Occipital lobe (tissue), 3 donors: ENCODE data around the gene AKIRIN2. TPM values are rescaled to one million over a fixed set of nuclear protein-coding genes. Genes with fewer than 3 reads are reported as not detected.

ENCODE experiments used
- DNase-seq: peaks from one replicate; lab custom pipeline; 2025; lab: John Stamatoyannopoulos, UW
- small RNA-seq: library from RNA; depleted of rRNA; stranded (forward); fragments of <200 nt; gene quantifications from one replicate; pipeline ENCODE3, GENCODE V24; 2014
- total RNA-seq: library from RNA; depleted of rRNA; stranded (reverse); fragments of >200 nt; gene quantifications from one replicate; pipeline ENCODE4 v1.2.3, GENCODE V29; 2014

AKIRIN2 gene
- total RNA-seq, 1 donor from 2014 or later = 68.8 TPM

DNA sequence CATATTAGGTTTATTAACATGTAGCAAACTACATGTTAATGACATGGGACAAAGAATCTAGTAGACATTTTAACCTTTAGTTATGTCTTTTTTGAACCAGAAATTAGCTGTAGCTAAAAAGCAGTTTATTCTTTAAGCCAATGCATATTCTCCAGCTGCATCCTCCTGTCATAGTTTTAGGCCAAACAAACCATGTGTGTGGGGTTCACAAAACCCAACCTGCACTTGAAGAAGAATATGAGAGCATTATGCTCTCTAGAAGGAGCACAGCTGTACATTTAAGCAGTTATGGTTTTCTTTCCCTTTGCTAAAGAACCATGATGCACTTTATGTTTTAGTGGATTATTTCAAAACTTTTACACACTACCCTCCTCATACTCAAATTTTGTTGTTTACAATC, 46.2 kb downstream of the AKIRIN2 start:
- no peak for DNase-seq

DNA sequence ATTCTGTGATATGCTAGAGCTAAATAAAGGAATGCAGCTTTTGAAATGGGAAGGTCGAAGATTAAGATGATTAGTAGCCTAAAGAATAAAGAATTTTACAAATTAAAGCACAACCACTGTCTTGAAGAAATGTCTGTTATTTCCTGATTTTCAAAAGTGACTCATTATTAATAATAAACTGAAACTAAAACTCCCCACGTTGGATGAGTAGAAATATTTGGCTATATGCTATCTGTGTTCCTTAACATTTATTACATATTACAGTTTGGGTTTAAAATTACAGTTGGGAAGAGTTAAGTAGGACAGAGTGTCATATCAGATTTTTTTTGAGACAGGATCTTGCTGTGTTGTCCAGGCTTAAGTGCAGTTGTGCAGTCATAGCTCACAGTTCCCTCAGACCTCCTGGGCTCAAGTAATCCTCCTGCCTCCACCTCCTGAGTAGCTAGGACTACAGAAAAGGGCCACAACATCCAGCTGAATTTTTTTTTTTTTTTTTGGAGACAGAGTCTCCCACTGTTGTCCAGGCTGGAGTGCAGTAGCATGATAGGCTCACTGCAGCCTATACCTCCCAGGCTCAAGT, 47.1 kb downstream of the AKIRIN2 start:
- no peak for DNase-seq

DNA sequence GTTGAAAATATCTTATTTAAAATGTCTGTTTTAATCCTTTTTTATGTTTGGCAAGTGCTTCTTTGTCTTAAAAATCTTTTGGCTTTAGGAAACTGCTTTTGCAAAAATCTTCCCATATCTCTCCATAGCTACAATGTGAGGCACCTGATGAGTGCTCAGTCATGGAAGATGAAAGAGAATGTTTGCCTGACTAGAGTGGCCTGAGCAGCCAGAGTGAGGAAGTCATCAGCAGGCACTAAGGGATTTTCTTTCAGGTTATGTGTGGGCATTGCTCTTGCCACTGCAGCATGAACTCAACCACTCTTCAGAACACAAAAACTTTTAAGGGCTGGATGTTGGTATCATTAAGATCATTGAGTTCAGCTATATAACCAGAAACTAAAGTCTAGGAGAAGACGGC, 47.9 kb downstream of the AKIRIN2 start:
- DNase-seq = no peak

DNA sequence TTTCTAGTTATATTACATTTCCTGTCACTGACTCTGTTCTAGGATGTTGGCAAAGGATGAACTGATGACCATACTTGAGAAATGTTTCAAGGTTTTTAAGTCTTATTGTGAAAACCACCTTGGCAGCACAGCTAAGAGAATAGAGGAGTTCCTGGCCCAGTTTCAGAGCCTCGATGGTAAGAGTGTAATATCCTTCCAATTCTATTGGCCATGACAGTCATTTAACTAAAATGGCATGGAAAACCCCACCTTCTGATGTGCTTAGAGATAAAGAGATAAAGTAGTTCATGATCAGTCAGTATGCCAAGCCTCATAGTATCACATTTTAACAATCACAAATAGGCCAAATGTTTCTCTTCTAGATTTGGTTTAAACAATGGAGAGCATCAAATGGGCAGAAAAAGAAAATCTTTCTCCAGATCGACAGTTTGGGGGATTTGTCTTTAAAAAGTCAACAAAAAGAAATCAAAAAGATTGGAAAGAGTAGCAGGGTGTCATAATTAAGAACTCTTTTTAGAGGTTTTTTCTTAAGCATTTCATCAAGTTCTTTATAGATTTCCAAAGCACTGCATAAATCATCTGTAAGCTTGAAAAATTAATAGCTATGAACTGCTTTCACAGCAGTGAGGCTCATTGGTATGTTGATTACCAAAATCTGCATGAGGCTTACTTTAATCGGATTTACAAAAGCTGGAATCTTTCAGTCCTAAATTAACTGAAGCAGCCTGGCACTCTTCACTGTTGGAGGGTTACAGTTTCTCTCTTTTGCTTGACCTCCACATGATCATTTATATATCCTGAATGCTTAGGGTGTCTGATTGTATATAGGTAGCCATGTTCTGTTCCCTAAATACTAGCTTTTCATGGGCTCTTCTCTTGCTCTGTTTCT, 48.7 kb downstream of the AKIRIN2 start:
- no peak for DNase-seq

DNA sequence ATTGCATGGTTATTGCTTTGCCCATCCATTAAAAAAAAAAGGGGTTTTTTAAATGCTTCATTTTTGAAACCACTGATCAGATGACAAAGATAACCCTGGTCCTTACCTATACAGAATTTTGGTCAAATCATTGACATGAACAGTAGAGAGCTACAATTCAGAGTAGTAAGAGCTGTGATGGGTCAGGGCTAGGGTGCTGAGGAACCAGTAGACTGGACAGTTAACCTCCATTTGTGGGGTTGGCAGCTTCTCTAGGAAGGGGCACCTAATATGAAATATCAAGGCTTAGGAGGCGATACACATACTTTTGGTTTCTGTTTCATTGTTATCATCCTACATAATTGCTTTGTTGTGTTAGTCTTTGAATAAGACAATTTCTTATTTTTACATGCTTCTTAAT, 57.0 kb downstream of the AKIRIN2 start:
- no peak for DNase-seq

DNA sequence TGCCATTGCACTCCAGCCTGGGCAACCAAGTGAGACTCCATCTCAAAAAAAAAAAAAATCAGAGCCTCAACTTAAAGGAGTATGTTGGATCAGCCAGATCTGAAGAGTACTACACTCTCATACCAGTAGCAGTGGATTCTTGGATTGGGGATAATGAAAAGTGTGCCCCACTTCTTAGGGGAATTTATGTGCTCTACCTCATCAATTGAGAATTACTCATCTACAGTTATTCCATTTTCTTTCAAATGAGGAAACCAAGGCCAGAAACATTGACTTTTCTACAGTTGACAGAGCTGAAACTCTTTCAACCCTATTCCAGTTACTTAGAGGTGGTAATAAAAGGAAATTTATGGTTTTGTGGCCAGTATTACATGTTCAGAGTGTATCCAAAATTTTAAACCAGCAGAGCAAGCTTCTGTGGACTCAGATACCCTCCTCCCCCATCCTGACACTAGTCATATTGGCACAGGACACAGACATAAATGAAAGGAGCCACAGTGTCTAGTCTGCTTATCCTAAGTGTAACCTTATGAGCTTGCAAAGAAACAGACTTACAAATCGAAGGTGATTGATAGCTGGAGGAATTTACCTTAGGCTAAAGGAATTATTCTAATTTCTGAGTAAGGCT, 60.9 kb downstream of the AKIRIN2 start:
- no peak for DNase-seq

DNA sequence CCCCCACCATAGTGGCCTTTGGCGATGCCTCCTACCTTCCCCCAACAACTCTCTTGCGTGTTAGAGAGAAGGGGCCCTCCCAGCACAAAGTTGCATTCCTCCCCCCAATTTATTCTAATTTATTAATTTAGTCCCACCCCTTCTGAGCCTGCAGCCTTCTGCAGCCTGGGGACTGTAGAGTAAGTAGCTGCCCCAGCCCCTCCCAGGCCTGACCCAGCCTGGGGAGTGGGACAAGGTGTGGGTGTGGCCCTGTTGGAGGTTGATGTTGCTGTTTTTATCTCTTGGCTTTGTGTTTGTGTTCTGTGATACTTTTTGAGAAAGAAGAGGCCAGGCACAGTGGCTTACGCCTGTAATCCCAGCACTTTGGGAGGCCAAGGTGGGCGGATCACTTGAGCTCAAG, 62.7 kb downstream of the AKIRIN2 start:
- DNase-seq = no peak

DNA sequence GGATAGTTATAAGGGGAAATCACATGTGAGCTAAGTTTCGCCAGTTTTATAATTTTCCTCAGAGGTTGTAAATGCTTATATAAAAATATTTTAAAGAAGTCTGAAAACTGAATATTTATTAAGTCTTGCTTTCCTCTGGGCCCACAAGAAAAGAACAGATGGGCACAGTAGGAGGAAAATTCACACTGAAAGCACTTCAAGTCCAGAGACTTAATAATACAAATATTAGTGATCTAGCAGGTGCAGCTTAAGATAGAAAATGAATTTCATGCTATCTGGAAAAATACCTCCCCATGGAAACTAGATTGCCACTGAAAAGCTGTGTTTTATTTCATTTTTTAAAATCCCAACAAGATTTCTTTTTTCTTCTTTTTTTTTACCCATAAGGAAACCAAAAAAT, 64.9 kb downstream of the AKIRIN2 start:
- DNase-seq = no peak

DNA sequence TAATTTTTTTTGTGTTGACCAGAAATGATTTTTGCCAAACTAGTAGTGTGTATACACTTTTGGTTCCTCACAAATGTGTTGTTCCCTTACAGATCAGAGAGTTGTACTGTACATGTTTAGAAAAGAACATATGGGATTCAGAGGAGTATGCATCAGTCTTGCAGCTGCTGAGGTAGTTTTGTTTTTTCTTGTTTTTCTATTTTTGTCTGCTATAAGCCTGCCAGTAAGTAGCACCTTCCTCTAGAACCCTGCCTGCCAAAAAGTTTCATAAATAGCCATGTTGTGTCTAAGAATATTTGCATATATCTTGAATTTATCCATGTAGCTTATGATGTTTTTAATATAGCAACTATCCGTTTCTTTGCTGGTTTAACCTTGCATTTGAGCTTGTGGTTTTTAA, 65.7 kb downstream of the AKIRIN2 start:
- no peak for DNase-seq

DNA sequence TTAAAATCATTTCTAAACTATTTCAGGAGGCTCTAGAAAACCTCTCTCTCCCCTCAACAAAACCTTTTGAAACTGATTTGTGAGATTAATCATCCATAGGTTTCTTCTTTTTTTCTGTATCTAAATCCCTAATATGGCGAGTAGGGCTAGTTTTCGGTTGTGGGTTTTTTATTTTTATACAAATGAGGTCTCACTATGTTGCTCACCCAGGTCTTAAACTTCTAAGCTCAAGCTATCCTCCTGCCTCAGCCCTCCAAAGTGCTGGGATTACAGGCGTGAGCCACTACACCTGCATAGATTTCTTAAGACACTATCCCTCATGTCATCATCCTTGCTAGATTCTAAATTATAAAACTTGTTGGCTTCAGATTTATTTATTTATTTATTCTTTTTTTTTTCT, 68.2 kb downstream of the AKIRIN2 start:
- no peak for DNase-seq

DNA sequence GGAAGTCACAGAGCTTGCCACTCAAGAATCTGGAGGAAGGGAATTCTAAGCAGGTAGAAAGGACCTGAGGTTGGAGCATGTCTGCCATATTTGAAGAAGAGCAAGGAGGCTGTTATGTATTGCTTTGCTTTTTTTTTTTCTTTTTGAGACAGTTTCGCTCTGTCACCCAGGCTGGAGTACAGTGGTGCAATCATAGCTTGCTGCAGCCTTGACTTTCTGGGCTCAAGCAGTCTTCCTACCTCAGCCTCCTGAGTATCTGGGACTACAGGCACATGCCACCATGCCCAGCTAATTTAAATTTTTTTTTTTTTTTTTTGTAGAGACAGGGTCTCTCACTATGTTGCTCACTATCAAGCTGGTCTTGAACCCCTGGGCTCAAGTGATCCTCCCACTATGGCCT, 71.3 kb downstream of the AKIRIN2 start:
- DNase-seq = no peak

DNA sequence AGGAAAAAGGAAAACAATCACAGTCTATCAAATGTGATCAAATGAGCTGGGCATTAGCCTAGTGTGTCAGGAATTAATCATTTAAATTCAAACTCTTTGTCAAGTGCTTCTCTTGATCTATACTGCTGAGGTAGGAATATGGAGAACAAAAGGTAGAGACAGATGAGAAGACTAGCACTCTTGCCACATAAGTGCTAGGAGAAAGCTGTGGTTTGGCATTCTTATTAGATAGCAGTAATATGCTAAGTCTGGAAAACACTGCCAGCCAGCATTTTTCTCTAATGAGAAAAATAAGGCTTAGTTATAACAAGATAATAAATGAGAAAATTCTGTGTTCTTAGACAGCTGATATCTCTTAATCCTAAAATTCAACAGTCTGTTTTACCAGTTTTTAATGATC, 73.2 kb downstream of the AKIRIN2 start:
- DNase-seq = no peak

DNA sequence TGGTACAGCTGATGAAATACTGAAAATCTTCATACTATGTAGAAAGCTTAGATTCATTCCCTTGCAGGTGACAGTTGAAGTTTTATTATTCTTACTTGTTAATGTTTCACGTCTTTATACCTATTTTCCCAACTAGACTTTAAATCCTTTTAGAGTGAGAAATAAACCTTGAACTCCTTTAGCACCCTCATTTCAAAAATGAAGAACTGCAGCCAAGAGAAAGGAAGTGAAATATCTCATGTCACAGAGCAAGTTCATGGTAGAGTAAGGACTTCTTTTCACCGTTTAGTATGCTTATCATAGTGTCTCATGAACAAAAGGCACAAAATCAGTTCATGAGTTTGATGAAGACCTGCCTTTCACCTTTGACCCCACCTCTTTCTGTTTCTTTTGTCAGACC, 73.6 kb downstream of the AKIRIN2 start:
- DNase-seq = no peak

Small RNA genes within 50 kb of the gene (small RNA-seq; reads per million reads assigned to genes)
- not detected for gene RF01210

Other genes with a start within 250 kb of the AKIRIN2 start
- gene SLC35A1, start 229.3 kb downstream of the AKIRIN2 start, total RNA-seq = 27.1 TPM
- 40.4 TPM for gene RARS2, start 112.2 kb downstream of the AKIRIN2 start, total RNA-seq
- 49.9 TPM for gene ORC3, start 112.1 kb downstream of the AKIRIN2 start, total RNA-seq